Suprapubic skin (tissue), 4 donors: ENCODE results near the gene TET1. TPM values are rescaled to one million over a fixed set of nuclear protein-coding genes. Genes with fewer than 3 reads are reported as not detected.

ENCODE experiments used
- DNase-seq, 2 donors: peaks; one replicate each; pipeline ENCODE4 v3.0.0-alpha.2; 2019; ENCODE audit warnings: low spot score in 2 of 2
- H3K27ac ChIP-seq: fragments of 200-600 bp; sonication (generic); one replicate; pipeline ENCODE4 v1.5.1; 2019
- H3K27me3 ChIP-seq: fragments of 200-600 bp; sonication (generic); one replicate; pipeline ENCODE4 v1.5.1; 2019
- H3K36me3 ChIP-seq: fragments of 200-600 bp; sonication (generic); one replicate; pipeline ENCODE4 v1.5.1; 2019
- H3K4me1 ChIP-seq: fragments of 200-600 bp; sonication (generic); one replicate; pipeline ENCODE4 v1.5.1; 2019
- H3K4me3 ChIP-seq: fragments of 200-600 bp; sonication (generic); one replicate; pipeline ENCODE4 v1.5.1; 2019; ENCODE audit warnings: mild to moderate bottlenecking
- H3K9me3 ChIP-seq: fragments of 200-600 bp; sonication (generic); one replicate; pipeline ENCODE4 v1.5.1; 2019
- CTCF ChIP-seq, 2 donors: fragments of 200-600 bp in 1 of 2; fragments of 450-650 bp in 1 of 2; sonication (generic) in 1 of 2; IDR thresholded peaks; one replicate each; pipeline ENCODE4 v1.5.1; 2016 to 2019; ENCODE audit warnings: antibody characterized with exemption in 2 of 2, mild to moderate bottlenecking in 1 of 2, moderate library complexity in 1 of 2
- EP300 ChIP-seq: sonication (generic); formaldehyde crosslinking; IDR thresholded peaks from one replicate; pipeline ENCODE4 v1.6.1; 2017; ENCODE audit warnings: antibody characterized with exemption
- POLR2A ChIP-seq, 2 donors: fragments of 450-650 bp; IDR thresholded peaks; one replicate each; pipeline ENCODE4 v1.6.1; 2017; ENCODE audit warnings: antibody characterized with exemption in 2 of 2, mild to moderate bottlenecking in 2 of 2, moderate library complexity in 2 of 2
- POLR2AphosphoS5 ChIP-seq, 3 donors: sonication (generic); formaldehyde crosslinking; IDR thresholded peaks; one replicate each; pipeline ENCODE4 v1.6.1; 2017; ENCODE audit warnings: antibody characterized with exemption in 3 of 3
- WGBS: methylation state at CpG from one replicate; pipeline ENCODE4 v1.1.5; 2018; 5-methylcytosine and 5-hydroxymethylcytosine counted together
- total RNA-seq, 4 donors: library from RNA; depleted of rRNA; stranded (reverse); fragments of >200 nt; gene quantifications; one replicate each; pipeline ENCODE4 v1.1.0, GENCODE V29; 2016

TET1 gene
- total RNA-seq, 4 donors from 2014 or later: 0.98 to 3.2 (median 2.6) TPM

GRCh38 chr10:68598978-68599770 is 39.0 kb downstream of the TET1 start:
- H3K9me3 ChIP-seq: no peaks in the 10 kb centered on the region
- peak overlapping the region; percentile 76 for H3K27ac ChIP-seq
- H3K4me1 ChIP-seq: peaks cover 32% of the 10 kb centered on the region
- no peaks in the 10 kb centered on the region for H3K27me3 ChIP-seq
- TF ChIP-seq EP300: no peak
- no peak for TF ChIP-seq POLR2AphosphoS5 (IDR thresholded peaks at IDR 0.05)
- no peak for TF ChIP-seq POLR2A (IDR thresholded peaks at IDR 0.05)
- TF ChIP-seq CTCF (IDR thresholded peaks at IDR 0.05): no peak
- peak in 1 of 2 donors; percentile 64 for DNase-seq
- H3K36me3 ChIP-seq: no peaks in the 10 kb centered on the region
- 48% methylated on average over 10 of the region's 23 CpGs for WGBS
- peak overlapping the region; percentile 52 for H3K4me3 ChIP-seq

- H3K4me1 ChIP-seq: peaks cover 32% of the 10 kb centered on the region
- peak overlapping the region; percentile 76 for H3K27ac ChIP-seq
- 17% methylated on average over 3 of the region's 3 CpGs for WGBS
- TF ChIP-seq POLR2A (IDR thresholded peaks at IDR 0.05) (no peak), POLR2AphosphoS5 (IDR thresholded peaks at IDR 0.05) (no peak), EP300 (no peak), CTCF (IDR thresholded peaks at IDR 0.05) (no peak)
- no peaks in the 10 kb centered on the region for H3K27me3 ChIP-seq
- H3K4me3 ChIP-seq: peak overlapping the region; percentile 52
- no peaks in the 10 kb centered on the region for H3K36me3 ChIP-seq
- H3K9me3 ChIP-seq: no peaks in the 10 kb centered on the region
- DNase-seq: no peak
These were observed 39.6 kb downstream of the TET1 start for GRCh38 chr10:68599771-68600040.

- H3K4me3 ChIP-seq: peak overlapping the region; percentile 52
These were observed 40.1 kb downstream of the TET1 start for GRCh38 chr10:68600041-68600778.

GRCh38 chr10:68601501-68602265 is 41.5 kb downstream of the TET1 start:
- no peak for DNase-seq
- no peak overlapping the region for H3K27ac ChIP-seq
- WGBS: 47% methylated on average over 2 of the region's 2 CpGs
- peaks cover 34% of the 10 kb centered on the region for H3K4me1 ChIP-seq
- no peaks in the 10 kb centered on the region for H3K9me3 ChIP-seq
- no peaks in the 10 kb centered on the region for H3K27me3 ChIP-seq
- TF ChIP-seq POLR2AphosphoS5 (IDR thresholded peaks at IDR 0.05): no peak
- TF ChIP-seq POLR2A (IDR thresholded peaks at IDR 0.05): no peak
- no peak for TF ChIP-seq CTCF (IDR thresholded peaks at IDR 0.05)
- no peak for TF ChIP-seq EP300
- no peaks in the 10 kb centered on the region for H3K36me3 ChIP-seq
- H3K4me3 ChIP-seq: no peak overlapping the region

More at GRCh38 chr10:68600041-68600778, 40.1 kb downstream of the TET1 start:
- WGBS: 3% methylated on average over 17 of the region's 17 CpGs
- H3K27me3 ChIP-seq: no peaks in the 10 kb centered on the region
- DNase-seq: peak; percentile 66 to 85
- H3K9me3 ChIP-seq: no peaks in the 10 kb centered on the region
- peaks cover 32% of the 10 kb centered on the region for H3K4me1 ChIP-seq
- no peak for TF ChIP-seq CTCF (IDR thresholded peaks at IDR 0.05)
- no peak for TF ChIP-seq EP300
- no peak for TF ChIP-seq POLR2A (IDR thresholded peaks at IDR 0.05)
- H3K36me3 ChIP-seq: no peaks in the 10 kb centered on the region
- peak overlapping the region; percentile 76 for H3K27ac ChIP-seq

GRCh38 chr10:68602434-68602833 is 42.3 kb downstream of the TET1 start:
- no peak overlapping the region for H3K27ac ChIP-seq
- no peak for DNase-seq
- peaks cover 36% of the 10 kb centered on the region for H3K4me1 ChIP-seq
- TF ChIP-seq POLR2AphosphoS5 (IDR thresholded peaks at IDR 0.05) (no peak), CTCF (IDR thresholded peaks at IDR 0.05) (no peak), EP300 (no peak)
- H3K27me3 ChIP-seq: no peaks in the 10 kb centered on the region
- H3K36me3 ChIP-seq: no peaks in the 10 kb centered on the region
- WGBS: 82% methylated on average over 2 of the region's 2 CpGs
- no peak overlapping the region for H3K4me3 ChIP-seq
- H3K9me3 ChIP-seq: no peaks in the 10 kb centered on the region
